ENCODE measurements around the gene APOL2. TPM values are rescaled to one million over a fixed set of nuclear protein-coding genes. Genes with fewer than 3 reads are reported as not detected.

APOL2 gene
- total RNA-seq, 1 experiment from 2014 or later = 10.0 TPM

- no peaks in the 10 kb centered on the region for H3K9me3 Mint-ChIP-seq (ENCODE audit: unreplicated experiment)
- Histone ChIP-seq H3K9me3 (no peaks in the 10 kb centered on the region), H3K36me3 (ENCODE audit: control insufficient read depth, insufficient read depth, low read length) (no peaks in the 10 kb centered on the region), H3K27me3 (replicated peaks; ENCODE audit: control insufficient read depth, insufficient read depth, low read length) (no peaks in the 10 kb centered on the region), H3K4me3 (ENCODE audit: low read depth, low read length) (no peak overlapping the region), H3K4me1 (no peaks in the 10 kb centered on the region)
- TF ChIP-seq CTCF (IDR thresholded peaks at IDR 0.05; ENCODE audit: insufficient read depth in 1 of 2, low read depth in 1 of 2, low read length in 1 of 2, severe bottlenecking in 1 of 2, unreplicated experiment in 1 of 2) = no peak
- no peaks in the 10 kb centered on the region for H3K27me3 Mint-ChIP-seq (ENCODE audit: insufficient read depth, unreplicated experiment)
- ChIA-PET CTCF (no interaction called here), POLR2A (no interaction called here)
- no peak overlapping the region for H3K27ac Mint-ChIP-seq (ENCODE audit: unreplicated experiment)
- H3K4me1 Mint-ChIP-seq (ENCODE audit: low read depth, unreplicated experiment) = no peaks in the 10 kb centered on the region
- no peaks in the 10 kb centered on the region for H3K36me3 Mint-ChIP-seq (ENCODE audit: insufficient read depth, unreplicated experiment)
- intact Hi-C loops (cut with micrococcal nuclease; ENCODE audit: unreplicated experiment) = no loop called here
- no peak overlapping the region for H3K4me3 Mint-ChIP-seq (ENCODE audit: unreplicated experiment)
- no TSS peak for BruUV-seq (replicated peaks)
- no peak for DNase-seq
These were observed 8.6 kb upstream of the APOL2 start for GRCh38 chr22:36247955-36248354.

- no peak for TF ChIP-seq CTCF (IDR thresholded peaks at IDR 0.05; ENCODE audit: insufficient read depth in 1 of 2, low read depth in 1 of 2, low read length in 1 of 2, severe bottlenecking in 1 of 2, unreplicated experiment in 1 of 2)
- Histone ChIP-seq H3K27me3 (replicated peaks; ENCODE audit: control insufficient read depth, insufficient read depth, low read length) (no peaks in the 10 kb centered on the region), H3K9me3 (peaks cover 3% of the 10 kb centered on the region; the same call in 1 of the 2 replicates), H3K4me1 (no peaks in the 10 kb centered on the region), H3K4me3 (ENCODE audit: low read depth, low read length) (no peak overlapping the region), H3K36me3 (ENCODE audit: control insufficient read depth, insufficient read depth, low read length) (no peaks in the 10 kb centered on the region)
- DNase-seq = no peak
- Mint-ChIP-seq H3K4me3 (ENCODE audit: unreplicated experiment) (no peak overlapping the region), H3K27me3 (ENCODE audit: insufficient read depth, unreplicated experiment) (no peaks in the 10 kb centered on the region), H3K36me3 (ENCODE audit: insufficient read depth, unreplicated experiment) (no peaks in the 10 kb centered on the region), H3K9me3 (ENCODE audit: unreplicated experiment) (no peaks in the 10 kb centered on the region), H3K27ac (ENCODE audit: unreplicated experiment) (no peak overlapping the region), H3K4me1 (ENCODE audit: low read depth, unreplicated experiment) (no peaks in the 10 kb centered on the region)
- ChIA-PET CTCF (no interaction called here), POLR2A (no interaction called here)
- no TSS peak for BruUV-seq (replicated peaks)
- intact Hi-C loops (cut with micrococcal nuclease; ENCODE audit: unreplicated experiment) = no loop called here
These were observed 7.4 kb upstream of the APOL2 start for GRCh38 chr22:36246718-36247117.

GRCh38 chr22:36245805-36246356, 6.6 kb upstream of the APOL2 start:
- Histone ChIP-seq H3K4me3 (ENCODE audit: low read depth, low read length) (no peak overlapping the region), H3K4me1 (no peaks in the 10 kb centered on the region), H3K36me3 (ENCODE audit: control insufficient read depth, insufficient read depth, low read length) (no peaks in the 10 kb centered on the region), H3K27me3 (replicated peaks; ENCODE audit: control insufficient read depth, insufficient read depth, low read length) (no peaks in the 10 kb centered on the region), H3K9me3 (peaks cover 3% of the 10 kb centered on the region; the same call in 1 of the 2 replicates)
- Mint-ChIP-seq H3K4me1 (ENCODE audit: low read depth, unreplicated experiment) (no peaks in the 10 kb centered on the region), H3K27ac (ENCODE audit: unreplicated experiment) (no peak overlapping the region), H3K9me3 (ENCODE audit: unreplicated experiment) (no peaks in the 10 kb centered on the region), H3K27me3 (ENCODE audit: insufficient read depth, unreplicated experiment) (no peaks in the 10 kb centered on the region), H3K36me3 (ENCODE audit: insufficient read depth, unreplicated experiment) (no peaks in the 10 kb centered on the region), H3K4me3 (ENCODE audit: unreplicated experiment) (no peak overlapping the region)
- POLR2A ChIA-PET = no interaction called here
- CTCF ChIA-PET = no interaction called here
- TF ChIP-seq CTCF (IDR thresholded peaks at IDR 0.05; ENCODE audit: insufficient read depth in 1 of 2, low read depth in 1 of 2, low read length in 1 of 2, severe bottlenecking in 1 of 2, unreplicated experiment in 1 of 2) = no peak
- DNase-seq = no peak
- BruUV-seq (replicated peaks) = no TSS peak
- intact Hi-C loops (cut with micrococcal nuclease; ENCODE audit: unreplicated experiment) = no loop called here
